ENCODE measurements around the gene CYGB. TPM values are rescaled to one million over a fixed set of nuclear protein-coding genes. Genes with fewer than 3 reads are reported as not detected.
"Not testable (repeated sequence)": the region's sequence is repeated elsewhere in the genome, so short reads cannot be mapped to it uniquely, and the experiment has no call there.

The CYGB gene
- total and polyA plus RNA-seq, 10 of the 15 experiments (the other 5 are each of a cell fraction or from before 2014, with no cell fraction given), result 0.34 TPM; not detected in 9

- TF ChIP-seq CHD1 (IDR thresholded peaks at IDR 0.05; ENCODE audit: low read depth, low read length), result no peak
- TF ChIP-seq SUZ12 (IDR thresholded peaks at IDR 0.05; ENCODE audit: unreplicated experiment), result no peak
- TF ChIP-seq ATF2 (IDR thresholded peaks at IDR 0.05; ENCODE audit: low read length), result no peak
- no peak for TF ChIP-seq ZNF217 (IDR thresholded peaks at IDR 0.05)
- TF ChIP-seq MYC (IDR thresholded peaks at IDR 0.05; ENCODE audit: insufficient read depth, insufficient read length, insufficient replicate concordance, low read length, severe bottlenecking), result no peak
- TF ChIP-seq CHD2 (IDR thresholded peaks at IDR 0.05; ENCODE audit: borderline replicate concordance, low read depth, low read length), result no peak
- no peak for TF ChIP-seq CREM (IDR thresholded peaks at IDR 0.05; ENCODE audit: low read depth)
- no peak for TF ChIP-seq FOXM1 (IDR thresholded peaks at IDR 0.05; ENCODE audit: low read depth, low read length)
- TF ChIP-seq NFXL1 (IDR thresholded peaks at IDR 0.05; ENCODE audit: borderline replicate concordance), result no peak
- in situ Hi-C loops (cut with MboI) (no loop called here), intact Hi-C loops (cut with micrococcal nuclease; ENCODE audit: unreplicated experiment) (no loop called here)
- H3K9ac ChIP-seq (ENCODE audit: control insufficient read depth, insufficient read depth, low read length), result no peak overlapping the region
- H3K36me3 ChIP-seq (ENCODE audit: control insufficient read depth in 2 of 2, insufficient read depth in 2 of 2, low read length in 1 of 2), result no peaks in the 10 kb centered on the region
- H4K20me1 ChIP-seq (ENCODE audit: control insufficient read depth, insufficient read depth), result no peaks in the 10 kb centered on the region
- ChIA-PET RAD21 (ENCODE audit: unreplicated experiment) (interaction anchor here (0.6 to 1.1 kb wide), 4 partner anchors 11 to 52 kb away, joined by 3 to 5 read pairs (median 4); no protein-coding TSS in a partner anchor), CTCF (interaction anchor here (0.8 to 7.8 kb wide), 7 partner anchors 31 to 126 kb away, joined by 3 to 65 read pairs (median 3); partner anchors contain the start of genes AANAT, SPHK1 and UBE2O), SMC1A (ENCODE audit: uncharacterized antibody, unreplicated experiment) (interaction anchor here (1.0 to 2.7 kb wide), 4 partner anchors 44 to 97 kb away, joined by 3 to 10 read pairs (median 4); partner anchors contain the start of gene AANAT), POLR2A (interaction anchor here (0.6 kb wide), 1 partner anchor 212 kb away, joined by 3 read pairs; no protein-coding TSS in a partner anchor)
- no peak overlapping the region for H3K4me3 ChIP-seq
- no peaks in the 10 kb centered on the region for H3K9me3 ChIP-seq (replicated peaks; ENCODE audit: control insufficient read depth, insufficient read depth, low read length)
- H3K79me2 ChIP-seq (ENCODE audit: control insufficient read depth, insufficient read depth, low read length), result no peaks in the 10 kb centered on the region
- BruUV-seq (replicated peaks), result no TSS peak
- H3K27ac ChIP-seq (ENCODE audit: control insufficient read depth, insufficient read depth), result no peak overlapping the region
- H3K27me3 ChIP-seq (replicated peaks in 1 of 2; ENCODE audit: control insufficient read depth in 2 of 2, insufficient read depth in 2 of 2, low read length in 1 of 2), result no peaks in the 10 kb centered on the region; a peak in 1 of 4 replicates
- WGBS (ENCODE audit: insufficient coverage, insufficient replicate concordance, low lambda C conversion rate, missing lambda C conversion rate), result 35% methylated on average over 9 of the region's 9 CpGs
- H2AFZ ChIP-seq (ENCODE audit: control insufficient read depth, low read depth, low read length), result no peak overlapping the region
- peaks cover 17% of the 10 kb centered on the region for H3K4me1 ChIP-seq (ENCODE audit: control insufficient read depth, insufficient read depth, low read length)
- H3K4me2 ChIP-seq (ENCODE audit: control insufficient read depth, insufficient read depth), result no peak overlapping the region
- DNase-seq (ENCODE audit: low read depth, low spot score), result no peak
- no peak for FAIRE-seq
- ATAC-seq, result no peak
Observed at GRCh38 chr17:76510831-76511244, 26.7 kb downstream of the CYGB start.

GRCh38 chr17:76508472-76509063 is 28.9 kb downstream of the CYGB start:
- ChIA-PET RAD21 (ENCODE audit: unreplicated experiment) (interaction anchor here (0.6 to 5.4 kb wide), 6 partner anchors 12 to 139 kb away, joined by 3 to 37 read pairs (median 4); partner anchors contain the start of gene AANAT), SMC1A (ENCODE audit: uncharacterized antibody, unreplicated experiment) (interaction anchor here (1.4 to 3.2 kb wide), 6 partner anchors 10 to 51 kb away, joined by 4 to 35 read pairs (median 6); partner anchors contain the start of gene AANAT), CTCF (interaction anchor here (0.8 to 8.9 kb wide), 15 partner anchors 11 to 155 kb away, joined by 3 to 186 read pairs (median 8); partner anchors contain the start of genes AANAT, PRPSAP1 and UBE2O), POLR2A (interaction anchor here (1.7 kb wide), 1 partner anchor 50 kb away, joined by 5 read pairs; no protein-coding TSS in a partner anchor)
- ATAC-seq; intact Hi-C loops (cut with micrococcal nuclease; ENCODE audit: unreplicated experiment); H3K9me3 ChIP-seq (replicated peaks; ENCODE audit: control insufficient read depth, insufficient read depth, low read length); H3K9ac ChIP-seq (ENCODE audit: control insufficient read depth, insufficient read depth, low read length); H3K4me1 ChIP-seq (ENCODE audit: control insufficient read depth, insufficient read depth, low read length); FAIRE-seq; H3K79me2 ChIP-seq (ENCODE audit: control insufficient read depth, insufficient read depth, low read length); H3K4me3 ChIP-seq; H3K4me2 ChIP-seq (ENCODE audit: control insufficient read depth, insufficient read depth); BruUV-seq (replicated peaks); H3K27me3 ChIP-seq (replicated peaks in 1 of 2; ENCODE audit: control insufficient read depth in 2 of 2, insufficient read depth in 2 of 2, low read length in 1 of 2); H4K20me1 ChIP-seq (ENCODE audit: control insufficient read depth, insufficient read depth); H3K27ac ChIP-seq (ENCODE audit: control insufficient read depth, insufficient read depth); DNase-seq (ENCODE audit: low read depth, low spot score); H3K36me3 ChIP-seq (ENCODE audit: control insufficient read depth in 2 of 2, insufficient read depth in 2 of 2, low read length in 1 of 2); H2AFZ ChIP-seq (ENCODE audit: control insufficient read depth, low read depth, low read length): not testable (repeated sequence)
- in situ Hi-C loops (cut with MboI), result loop anchor here (5.0 kb wide), 3 partner anchors 41 to 206 kb away; partner anchors contain the start of gene AANAT
- 59% methylated on average over 14 of the region's 14 CpGs for WGBS (ENCODE audit: insufficient coverage, insufficient replicate concordance, low lambda C conversion rate, missing lambda C conversion rate)
